ENCODE results near the gene PGA5. TPM values are rescaled to one million over a fixed set of nuclear protein-coding genes. Genes with fewer than 3 reads are reported as not detected.
"Not testable (repeated sequence)": the region's sequence is repeated elsewhere in the genome, so short reads cannot be mapped to it uniquely, and the experiment has no call there.

Gene PGA5
- total RNA-seq, 1 experiment from 2014 or later: 0.33 TPM

GRCh38 chr11:61231585-61231984, 9.4 kb upstream of the PGA5 start:
- not testable (repeated sequence) for H3K4ac ChIP-seq (ENCODE audit: low read depth, low read length); H4K91ac ChIP-seq (ENCODE audit: insufficient read length, low read depth, low read length); H2AFZ ChIP-seq (ENCODE audit: low read length); H3K4me3 Mint-ChIP-seq; H3K27ac ChIP-seq (ENCODE audit: insufficient read length, low read depth, low read length); H3K79me2 ChIP-seq (ENCODE audit: insufficient read depth, low read length); H3K9me3 Mint-ChIP-seq; H3K27ac Mint-ChIP-seq; H2BK20ac ChIP-seq (ENCODE audit: low read depth, low read length, poor library complexity, severe bottlenecking); H3K27me3 ChIP-seq (ENCODE audit: insufficient read depth, low read length); H3K79me1 ChIP-seq (ENCODE audit: insufficient read depth, low read depth, low read length, poor library complexity, severe bottlenecking); H4K5ac ChIP-seq (ENCODE audit: insufficient read length, low read depth, low read length); H3K14ac ChIP-seq (ENCODE audit: insufficient read depth, low read length); H3T11ph ChIP-seq (ENCODE audit: low read length); H3K4me1 ChIP-seq (ENCODE audit: insufficient read depth, low read length); H3K18ac ChIP-seq (ENCODE audit: insufficient read length, low read depth, low read length); H2AK5ac ChIP-seq (ENCODE audit: insufficient read length, low read length); H2BK5ac ChIP-seq (ENCODE audit: insufficient read length, low read length); H3K56ac ChIP-seq (ENCODE audit: insufficient read length, low read depth, low read length); H3K23ac ChIP-seq (ENCODE audit: insufficient read length, low read depth, low read length); H3K23me2 ChIP-seq (ENCODE audit: insufficient read length, low read depth, low read length, poor library complexity, severe bottlenecking); H3K4me1 Mint-ChIP-seq; H3K36me3 Mint-ChIP-seq (ENCODE audit: insufficient read depth in 1 of 3, low read depth in 3 of 3); H2BK12ac ChIP-seq (ENCODE audit: insufficient read length, low read depth, low read length); H3K4me2 ChIP-seq (ENCODE audit: insufficient read depth, insufficient read length, low read length); H3K9me3 ChIP-seq (ENCODE audit: control insufficient read depth, low read depth, low read length); DNase-seq; H3K9ac ChIP-seq (ENCODE audit: extremely low read depth, insufficient read length, low read length); H2BK15ac ChIP-seq (ENCODE audit: low read depth, low read length); H3K27me3 Mint-ChIP-seq (ENCODE audit: low read depth); H4K20me1 ChIP-seq (ENCODE audit: control insufficient read depth, insufficient read depth, insufficient read length); H4K8ac ChIP-seq (replicated peaks; ENCODE audit: insufficient read length, low read depth, low read length); H2BK120ac ChIP-seq (ENCODE audit: low read depth, low read length, poor library complexity, severe bottlenecking)
- no CpG with 5 or more reads among the region's 5 CpGs for WGBS (ENCODE audit: extremely low coverage, insufficient read length, low lambda C conversion rate)

DNA sequence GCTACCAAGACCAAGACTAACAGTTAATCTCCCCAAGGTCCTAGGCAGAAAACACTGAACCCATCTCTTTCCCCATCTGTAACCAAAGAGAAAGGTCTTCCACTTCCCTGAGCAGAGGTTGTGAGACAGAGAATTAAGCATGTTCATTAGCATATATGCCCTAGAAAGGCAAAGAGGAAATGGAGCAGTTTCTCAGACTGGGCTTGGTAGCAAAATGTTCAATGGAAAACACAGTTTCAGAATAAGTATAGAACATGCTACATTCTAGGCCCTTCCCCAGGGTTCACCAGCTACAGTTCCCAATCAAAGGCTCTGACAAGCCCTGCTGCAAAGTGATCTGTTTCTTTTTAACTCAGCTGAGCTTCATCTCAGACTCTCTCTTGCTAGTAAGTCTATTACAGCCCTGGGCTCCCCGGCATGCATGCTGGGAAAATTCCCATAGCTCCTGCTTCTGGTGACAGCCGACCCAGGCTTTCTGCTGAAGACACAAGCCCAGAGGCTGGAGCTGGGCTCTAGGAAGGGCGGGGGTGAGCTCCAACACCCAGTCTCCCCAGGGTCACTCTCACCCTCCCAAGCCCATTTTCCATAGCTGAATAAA, 8.3 kb upstream of the PGA5 start:
- H3K79me1 ChIP-seq (ENCODE audit: insufficient read depth, low read depth, low read length, poor library complexity, severe bottlenecking); H3K79me2 ChIP-seq (ENCODE audit: insufficient read depth, low read length); H2BK20ac ChIP-seq (ENCODE audit: low read depth, low read length, poor library complexity, severe bottlenecking); H4K8ac ChIP-seq (replicated peaks; ENCODE audit: insufficient read length, low read depth, low read length); H3K36me3 Mint-ChIP-seq (ENCODE audit: insufficient read depth in 1 of 3, low read depth in 3 of 3); H2BK15ac ChIP-seq (ENCODE audit: low read depth, low read length); H2AFZ ChIP-seq (ENCODE audit: low read length); DNase-seq; H4K91ac ChIP-seq (ENCODE audit: insufficient read length, low read depth, low read length); H2AK5ac ChIP-seq (ENCODE audit: insufficient read length, low read length); H3K9me3 ChIP-seq (ENCODE audit: control insufficient read depth, low read depth, low read length); H3K27me3 ChIP-seq (ENCODE audit: insufficient read depth, low read length); H4K20me1 ChIP-seq (ENCODE audit: control insufficient read depth, insufficient read depth, insufficient read length); H3K4me3 Mint-ChIP-seq; H3K9me3 Mint-ChIP-seq; H2BK12ac ChIP-seq (ENCODE audit: insufficient read length, low read depth, low read length); H4K5ac ChIP-seq (ENCODE audit: insufficient read length, low read depth, low read length); H3K27me3 Mint-ChIP-seq (ENCODE audit: low read depth); H3K14ac ChIP-seq (ENCODE audit: insufficient read depth, low read length); H2BK5ac ChIP-seq (ENCODE audit: insufficient read length, low read length); H3K27ac Mint-ChIP-seq; H3T11ph ChIP-seq (ENCODE audit: low read length); H2BK120ac ChIP-seq (ENCODE audit: low read depth, low read length, poor library complexity, severe bottlenecking); H3K4me1 Mint-ChIP-seq; H3K18ac ChIP-seq (ENCODE audit: insufficient read length, low read depth, low read length); H3K23me2 ChIP-seq (ENCODE audit: insufficient read length, low read depth, low read length, poor library complexity, severe bottlenecking); H3K4ac ChIP-seq (ENCODE audit: low read depth, low read length); H3K56ac ChIP-seq (ENCODE audit: insufficient read length, low read depth, low read length); H3K23ac ChIP-seq (ENCODE audit: insufficient read length, low read depth, low read length); H3K4me2 ChIP-seq (ENCODE audit: insufficient read depth, insufficient read length, low read length); H3K4me1 ChIP-seq (ENCODE audit: insufficient read depth, low read length); H3K27ac ChIP-seq (ENCODE audit: insufficient read length, low read depth, low read length); H3K9ac ChIP-seq (ENCODE audit: extremely low read depth, insufficient read length, low read length): not testable (repeated sequence)
- no CpG with 5 or more reads among the region's 3 CpGs for WGBS (ENCODE audit: extremely low coverage, insufficient read length, low lambda C conversion rate)
